SW 1271 (cell line): ENCODE results near the gene RXFP2.
A peak's percentile ranks its signal among the peaks of the same experiment; 100 is the strongest.

Experiments
- DNase-seq, 2 experiments: peaks; one replicate each; lab custom pipeline; 2025; lab: John Stamatoyannopoulos, UW

The RXFP2 gene, protein sequence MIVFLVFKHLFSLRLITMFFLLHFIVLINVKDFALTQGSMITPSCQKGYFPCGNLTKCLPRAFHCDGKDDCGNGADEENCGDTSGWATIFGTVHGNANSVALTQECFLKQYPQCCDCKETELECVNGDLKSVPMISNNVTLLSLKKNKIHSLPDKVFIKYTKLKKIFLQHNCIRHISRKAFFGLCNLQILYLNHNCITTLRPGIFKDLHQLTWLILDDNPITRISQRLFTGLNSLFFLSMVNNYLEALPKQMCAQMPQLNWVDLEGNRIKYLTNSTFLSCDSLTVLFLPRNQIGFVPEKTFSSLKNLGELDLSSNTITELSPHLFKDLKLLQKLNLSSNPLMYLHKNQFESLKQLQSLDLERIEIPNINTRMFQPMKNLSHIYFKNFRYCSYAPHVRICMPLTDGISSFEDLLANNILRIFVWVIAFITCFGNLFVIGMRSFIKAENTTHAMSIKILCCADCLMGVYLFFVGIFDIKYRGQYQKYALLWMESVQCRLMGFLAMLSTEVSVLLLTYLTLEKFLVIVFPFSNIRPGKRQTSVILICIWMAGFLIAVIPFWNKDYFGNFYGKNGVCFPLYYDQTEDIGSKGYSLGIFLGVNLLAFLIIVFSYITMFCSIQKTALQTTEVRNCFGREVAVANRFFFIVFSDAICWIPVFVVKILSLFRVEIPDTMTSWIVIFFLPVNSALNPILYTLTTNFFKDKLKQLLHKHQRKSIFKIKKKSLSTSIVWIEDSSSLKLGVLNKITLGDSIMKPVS

DNA sequence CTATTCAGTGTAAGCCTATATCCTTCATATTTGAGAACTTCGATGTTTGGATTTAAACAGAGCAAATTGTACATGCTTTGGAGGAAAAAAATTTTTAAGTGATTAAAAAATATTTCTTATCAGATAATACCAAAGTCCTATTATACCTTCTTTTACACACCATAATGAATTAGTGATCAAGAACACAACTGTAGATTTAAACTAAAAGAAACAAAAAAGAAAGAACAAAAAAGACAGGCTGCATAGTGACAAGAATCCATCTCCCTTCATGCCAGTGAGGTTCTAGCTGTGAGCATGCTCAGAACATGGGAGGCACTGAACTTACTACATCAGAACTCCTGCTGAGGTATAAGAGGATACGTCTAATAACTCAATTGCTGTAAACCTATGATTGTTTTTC, at the start of gene RXFP2:
RXFP2 (plus strand) TSS at position 301 of the 400 bp plus-strand sequence; CDS start at position 388, 87 bp downstream.
- no peak for DNase-seq

DNA sequence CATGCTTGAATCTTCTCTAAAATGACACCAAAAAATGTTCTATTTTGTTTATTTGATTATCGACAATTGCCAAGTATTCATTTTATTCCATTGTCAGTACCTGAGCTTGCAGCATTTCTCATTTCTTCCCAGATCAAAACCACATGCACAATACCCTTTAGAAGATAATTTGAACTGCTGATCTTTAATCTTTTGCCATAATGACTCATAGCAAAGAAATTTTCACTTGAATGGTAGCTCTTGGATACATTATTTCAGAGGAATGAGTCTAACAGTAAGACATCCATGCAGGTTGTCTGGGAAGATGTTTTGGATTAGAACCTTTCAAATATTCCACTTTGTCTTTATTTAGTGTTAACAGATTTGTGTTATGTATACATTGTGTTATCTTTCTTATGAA, 42.0 kb upstream of the RXFP2 start:
- DNase-seq = no peak

DNA sequence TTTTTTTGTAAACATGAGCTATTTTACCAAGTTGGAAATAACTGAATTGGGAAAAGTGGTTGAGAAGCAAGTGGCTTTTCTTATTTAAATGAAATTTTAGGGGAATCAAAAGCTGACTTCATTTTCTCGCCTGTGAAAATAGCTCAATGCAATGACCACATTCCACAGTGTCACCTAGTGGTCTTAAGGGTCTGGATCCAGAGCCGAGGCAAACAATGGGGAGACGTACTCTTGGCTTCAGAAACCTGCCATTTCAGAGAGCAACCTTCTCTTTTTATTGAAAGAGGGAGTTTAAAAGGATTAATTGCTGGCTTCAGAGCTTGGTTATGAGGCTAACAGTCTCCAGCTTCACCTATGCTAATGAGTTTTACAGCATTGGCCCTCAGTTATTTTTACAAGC, 39.7 kb upstream of the RXFP2 start:
- no peak for DNase-seq

DNA sequence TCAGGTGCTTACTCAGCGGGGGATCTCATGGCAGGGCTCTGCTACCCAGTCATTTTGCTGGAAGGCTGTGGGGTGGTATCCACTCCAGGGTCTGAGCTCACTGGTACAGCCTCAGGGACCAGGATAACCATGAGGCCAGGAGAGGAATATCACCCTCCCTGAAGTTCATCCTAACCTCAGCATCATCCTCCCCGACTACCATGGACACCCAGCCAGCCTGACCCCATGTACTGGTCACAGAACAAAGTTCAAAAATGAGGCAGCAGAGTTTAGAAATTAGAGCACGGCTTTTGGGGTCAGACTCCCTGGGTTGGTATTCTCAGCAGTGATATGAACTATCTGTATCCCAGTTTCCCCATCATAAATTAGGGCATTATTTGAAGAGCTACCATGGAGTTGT, 35.5 kb upstream of the RXFP2 start:
- no peak for DNase-seq

DNA sequence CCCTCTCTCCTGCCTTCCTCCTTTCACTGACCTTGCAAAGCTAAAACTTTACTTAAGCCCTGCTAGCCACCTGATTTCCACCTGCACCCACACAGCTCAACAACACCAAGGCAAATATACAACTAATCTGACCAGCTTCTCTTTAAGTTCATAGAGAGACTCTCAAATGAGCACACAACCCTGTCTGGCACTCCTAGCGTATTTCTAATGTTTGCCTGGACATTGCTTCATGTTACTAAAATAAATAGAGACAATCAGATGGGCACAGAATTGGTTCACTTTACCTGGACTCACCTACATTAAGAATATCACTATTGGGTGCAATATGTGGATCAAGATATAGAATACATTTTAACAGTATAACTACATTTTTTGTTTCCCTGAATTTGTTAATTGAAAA, 33.2 kb upstream of the RXFP2 start:
- no peak for DNase-seq

DNA sequence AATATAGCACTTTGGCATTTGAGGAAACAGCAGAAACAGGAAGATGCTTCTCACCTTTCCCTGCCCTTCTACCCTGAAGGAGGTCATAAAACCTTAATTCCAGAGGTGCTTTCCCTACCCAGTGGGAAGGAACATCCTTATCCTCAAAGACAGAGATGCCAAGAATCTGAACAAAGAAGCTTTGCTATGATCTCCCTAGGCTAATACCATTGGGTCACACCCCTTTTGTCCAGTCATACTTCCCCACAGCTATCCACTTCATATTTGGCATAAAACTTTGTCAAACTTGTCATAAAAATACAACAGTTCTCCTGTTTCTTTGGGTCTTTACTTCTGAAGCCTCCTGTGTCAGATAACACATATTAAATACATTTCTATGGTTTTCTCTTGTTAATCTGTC, 21.7 kb upstream of the RXFP2 start:
- no peak for DNase-seq

DNA sequence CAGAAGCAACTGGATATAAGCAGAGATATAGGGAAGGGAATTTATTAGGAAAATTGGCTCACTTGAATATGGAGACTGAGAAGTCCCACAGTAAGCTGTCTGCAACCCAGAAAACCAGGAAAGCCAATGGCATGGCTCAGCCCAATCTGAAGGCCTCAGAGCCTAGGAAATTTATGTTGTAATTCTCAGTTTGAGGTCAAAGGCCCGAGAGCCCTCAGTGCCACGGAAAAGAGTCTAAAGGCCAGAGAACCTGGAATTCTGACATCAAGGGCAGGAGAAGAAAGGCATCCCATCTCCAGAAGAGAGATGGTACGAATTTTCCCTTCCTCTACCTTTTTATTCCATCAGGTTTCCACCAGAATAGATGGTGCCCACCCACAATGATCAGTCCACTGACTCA, 20.1 kb upstream of the RXFP2 start:
- no peak for DNase-seq

DNA sequence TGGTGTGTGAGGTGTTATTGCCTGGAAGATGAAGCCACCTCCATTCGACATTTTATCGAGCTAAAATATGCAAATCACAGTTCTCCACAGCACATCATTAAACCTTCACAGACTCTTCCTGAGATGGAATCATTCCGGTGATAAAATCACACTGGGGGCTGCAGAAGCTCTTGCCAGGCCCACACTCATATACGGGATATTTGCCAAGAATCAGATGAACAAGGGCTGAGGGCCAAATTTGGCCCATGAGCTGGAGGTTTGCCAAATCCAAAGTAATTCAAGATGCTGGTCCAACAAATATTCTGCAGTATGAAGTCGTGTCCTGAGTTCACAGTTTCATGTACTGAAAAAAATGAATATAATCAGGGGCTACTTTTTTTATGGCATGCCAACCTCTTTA, 16.7 kb upstream of the RXFP2 start:
- no peak for DNase-seq

DNA sequence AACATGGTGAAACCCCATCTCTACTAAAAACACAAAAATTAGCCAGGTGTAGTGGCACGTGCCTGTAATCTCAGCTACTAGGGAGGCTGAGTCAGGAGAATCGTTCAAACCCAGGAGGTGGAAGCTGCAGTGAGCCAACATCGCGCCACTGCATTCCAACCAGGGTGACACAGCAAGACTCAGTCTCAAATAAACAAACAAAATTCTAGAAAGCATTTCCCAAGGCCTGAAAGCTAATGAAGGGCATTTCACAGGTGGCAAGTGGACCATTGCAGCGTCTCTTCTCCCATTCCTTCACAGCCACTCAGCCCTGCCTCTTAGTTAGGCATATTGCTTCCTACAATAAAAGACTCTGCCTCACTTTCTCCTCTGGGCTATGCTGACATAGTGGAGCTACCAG, 13.5 kb upstream of the RXFP2 start:
- DNase-seq = no peak

DNA sequence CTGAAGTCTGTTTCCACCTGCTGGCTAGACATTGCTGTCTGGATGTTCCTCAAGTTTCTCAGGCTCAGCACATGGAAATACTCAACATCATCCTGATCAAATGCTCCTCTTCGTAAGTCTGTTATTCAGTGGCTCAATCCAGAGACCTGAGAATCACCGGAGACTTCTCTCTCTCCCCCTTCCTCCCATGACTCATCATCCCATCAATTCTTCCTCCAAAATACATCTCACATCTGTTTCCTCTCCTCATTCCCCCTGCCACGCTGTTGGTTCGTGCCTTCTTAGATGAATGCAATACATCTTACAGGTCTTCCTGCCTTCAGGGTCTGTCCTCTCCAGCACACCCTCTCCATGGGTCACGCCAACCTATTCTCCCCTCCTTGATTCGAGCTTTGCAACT, 7.4 kb upstream of the RXFP2 start:
- no peak for DNase-seq

DNA sequence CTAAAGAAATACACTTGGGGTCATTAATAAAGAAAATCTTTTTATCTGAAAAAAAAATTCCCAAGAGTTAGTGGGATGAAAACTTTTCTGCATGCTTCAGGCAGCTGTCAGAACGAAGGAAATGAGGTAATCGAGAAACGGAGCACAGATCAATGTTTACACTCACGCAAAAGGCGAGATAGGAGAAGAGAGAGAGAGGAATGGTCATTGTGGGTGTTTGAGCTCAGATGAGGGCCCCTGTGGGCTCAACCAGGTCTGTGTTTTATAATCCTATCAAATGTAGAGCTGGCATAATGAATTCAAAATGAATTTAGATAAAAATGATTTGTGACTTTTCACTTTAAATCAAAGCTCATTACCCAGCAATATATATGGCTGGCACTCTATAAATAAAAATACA, 6.3 kb upstream of the RXFP2 start:
- no peak for DNase-seq

DNA sequence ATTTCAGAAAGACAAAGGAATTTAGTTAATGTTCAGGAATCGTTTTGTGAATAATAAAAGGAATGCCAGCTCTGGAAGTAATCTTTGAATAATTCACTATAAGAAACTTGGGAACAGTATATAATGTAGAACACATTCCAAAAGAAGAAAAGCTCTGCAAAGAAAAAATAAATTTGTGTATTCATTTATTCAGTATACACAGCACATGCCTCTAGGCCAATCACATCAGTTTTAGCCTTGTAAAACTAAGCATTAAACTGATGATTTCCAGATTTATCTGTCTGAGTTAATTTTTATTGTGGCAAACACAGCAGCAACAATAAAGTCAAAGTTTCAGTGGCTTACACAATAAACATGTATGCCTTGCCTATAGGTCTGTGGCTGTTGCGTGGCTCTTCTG, 5.7 kb upstream of the RXFP2 start:
- DNase-seq = no peak

DNA sequence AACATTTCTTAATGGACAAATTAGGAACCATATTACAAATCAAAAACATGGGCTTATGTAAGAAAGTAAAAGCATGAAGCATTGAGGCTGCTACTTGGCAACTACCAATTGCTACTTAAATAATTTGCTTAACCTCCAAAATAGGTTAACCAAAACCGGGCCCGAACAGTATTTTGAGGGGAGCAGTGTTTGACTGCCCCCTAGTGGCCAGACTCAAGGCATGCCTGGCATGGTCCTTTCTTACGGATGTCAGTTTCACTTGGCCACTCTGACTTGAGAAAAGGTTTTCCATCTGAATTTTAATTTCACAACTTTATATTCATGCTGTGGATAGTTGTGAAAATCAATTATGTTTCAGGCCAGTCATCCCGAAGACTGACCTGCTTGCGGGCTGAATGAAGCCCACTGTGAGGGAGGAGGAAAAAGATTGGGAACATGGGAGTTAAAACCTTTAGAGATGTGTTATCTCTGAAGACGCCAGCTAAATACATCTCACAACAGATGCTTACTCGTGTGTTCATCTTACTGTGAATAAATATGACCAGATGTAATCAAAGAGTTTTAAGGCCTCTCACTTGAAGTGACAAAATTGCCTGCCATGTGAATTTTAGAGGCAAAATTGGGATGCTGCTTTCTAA, 2.9 kb downstream of the RXFP2 start:
- peak in 1 of 2 experiments; percentile 41 for DNase-seq

DNA sequence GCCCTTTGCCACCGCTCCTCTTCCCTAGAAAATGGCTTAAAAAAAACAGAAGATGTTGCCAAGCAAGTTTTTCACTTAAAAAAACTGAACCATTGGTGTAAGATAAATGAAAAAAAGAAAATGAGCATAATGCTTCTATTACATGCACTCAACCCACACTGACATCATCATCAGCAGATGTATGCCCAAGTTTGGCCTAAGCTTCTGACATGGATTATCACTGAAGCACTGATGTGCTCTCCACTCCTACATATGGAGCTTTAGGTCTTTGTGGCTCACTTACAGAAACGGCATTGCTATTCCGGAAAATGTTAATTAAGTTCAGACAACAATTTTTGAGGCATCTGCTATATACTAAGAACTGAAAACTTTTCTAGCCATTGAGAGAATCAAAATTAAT, 8.0 kb downstream of the RXFP2 start:
- DNase-seq = no peak

DNA sequence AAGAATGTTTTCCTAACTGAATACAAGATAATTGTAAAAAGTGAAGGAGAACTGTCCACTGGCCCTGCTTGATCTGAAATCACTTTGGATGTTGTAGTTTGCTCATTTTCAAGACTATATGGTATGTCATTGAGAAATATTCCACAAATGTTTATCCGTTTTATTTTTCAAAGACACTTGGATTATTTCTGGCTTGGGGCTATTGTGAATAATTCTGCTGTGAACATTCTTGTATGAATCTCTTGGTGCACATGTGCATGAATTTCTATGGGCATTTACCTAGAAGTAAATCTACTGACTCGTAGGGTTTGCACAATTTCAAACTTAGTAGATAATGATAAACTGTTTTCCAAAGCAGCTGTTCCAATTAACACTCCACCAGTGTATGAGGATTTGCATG, 8.6 kb downstream of the RXFP2 start:
- no peak for DNase-seq

DNA sequence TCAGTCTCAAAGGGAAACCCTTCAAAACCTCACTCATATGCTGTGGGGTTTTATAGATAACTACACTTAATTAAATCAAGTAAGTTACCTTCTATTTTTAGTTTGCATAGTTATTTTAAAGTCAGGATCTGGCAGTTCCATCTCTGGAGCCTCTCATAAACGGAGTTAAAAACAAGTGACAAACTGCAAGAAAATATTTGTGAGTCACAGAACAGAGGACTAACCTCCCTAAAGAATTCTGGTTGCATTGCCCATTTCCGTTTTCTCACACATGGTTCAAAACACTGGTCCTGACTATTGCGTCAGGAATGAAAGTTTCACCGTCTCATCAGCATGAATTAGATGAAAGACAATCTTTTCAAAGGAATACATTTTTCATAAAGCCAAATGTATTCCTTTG, 10.6 kb downstream of the RXFP2 start:
- DNase-seq = peak; percentile 17 to 66

DNA sequence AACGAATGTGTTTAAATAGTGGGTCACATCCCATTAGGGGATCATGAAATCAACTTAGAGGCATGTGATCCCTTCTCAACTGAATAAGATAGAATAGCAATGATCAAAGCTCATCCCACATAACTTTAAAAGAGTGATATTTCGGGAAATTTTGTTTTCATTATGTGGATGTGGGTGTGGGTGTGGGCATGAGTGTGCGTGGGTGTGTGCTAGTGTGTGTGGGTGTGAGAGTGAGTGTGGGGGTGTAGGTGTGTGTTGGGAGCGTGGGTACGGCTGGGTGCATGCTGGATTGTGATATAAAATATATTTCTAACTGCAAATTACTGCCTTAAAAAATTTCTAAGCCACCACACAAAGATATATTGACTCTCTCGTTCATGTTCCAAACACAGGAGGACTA, 15.9 kb downstream of the RXFP2 start:
- no peak for DNase-seq

DNA sequence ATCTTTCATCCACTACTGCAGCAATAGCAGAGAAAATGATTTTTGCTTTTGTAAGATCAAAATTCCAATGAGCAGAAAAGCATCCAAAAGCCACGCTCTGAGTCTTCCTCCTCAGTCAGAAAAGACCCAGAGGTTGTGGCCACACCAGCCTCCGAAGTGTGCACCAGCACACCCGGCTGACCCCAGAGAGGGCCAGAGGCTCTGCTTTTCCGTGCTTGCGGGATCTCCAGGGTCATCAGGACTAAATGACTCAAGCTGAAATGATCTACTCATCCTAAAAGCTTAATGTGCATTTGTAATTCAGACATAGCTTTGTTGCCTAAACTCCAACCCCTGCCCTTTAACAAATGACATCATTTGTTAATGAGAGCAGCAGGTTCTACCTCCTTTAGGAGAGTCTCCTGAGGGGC, 16.5 kb downstream of the RXFP2 start:
- DNase-seq = no peak

DNA sequence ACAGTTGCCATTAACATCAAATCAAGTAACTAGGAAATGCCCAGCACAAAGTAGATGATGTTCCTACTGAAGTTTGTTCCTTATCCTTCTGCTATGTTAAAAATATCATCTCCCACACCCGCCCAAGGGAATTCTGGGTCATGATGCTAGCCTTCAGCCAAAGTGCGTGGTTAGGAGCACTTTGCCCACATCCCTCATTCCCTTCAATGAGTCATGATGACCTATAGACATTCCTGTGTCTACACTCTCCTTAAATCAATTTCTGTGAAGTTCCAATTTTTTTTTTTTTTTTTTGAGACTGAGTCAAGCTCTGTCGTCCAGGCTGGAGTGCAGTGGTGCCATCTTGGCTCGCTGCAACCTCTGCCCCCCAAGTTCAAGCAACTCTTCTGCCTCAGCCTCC, 17.0 kb downstream of the RXFP2 start:
- DNase-seq = peak; percentile 50 to 51

DNA sequence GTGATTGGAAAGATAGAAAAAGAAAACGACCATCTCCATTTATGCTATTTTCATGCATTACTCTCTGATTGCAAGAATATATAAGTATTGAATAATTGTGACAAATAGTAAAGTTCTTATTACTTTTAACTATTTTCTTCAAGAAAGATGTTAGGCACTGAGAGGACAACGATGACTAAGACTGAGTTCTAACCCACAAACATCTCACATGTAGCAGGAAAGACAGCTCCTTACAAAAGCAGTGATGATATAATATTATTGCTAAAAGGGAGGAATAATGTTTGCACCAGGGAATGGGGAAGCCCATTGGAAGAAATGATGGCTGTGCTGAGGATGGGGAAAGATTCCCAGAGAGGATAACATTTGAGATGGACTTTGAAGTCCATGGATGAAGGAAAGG, 22.6 kb downstream of the RXFP2 start:
- no peak for DNase-seq

DNA sequence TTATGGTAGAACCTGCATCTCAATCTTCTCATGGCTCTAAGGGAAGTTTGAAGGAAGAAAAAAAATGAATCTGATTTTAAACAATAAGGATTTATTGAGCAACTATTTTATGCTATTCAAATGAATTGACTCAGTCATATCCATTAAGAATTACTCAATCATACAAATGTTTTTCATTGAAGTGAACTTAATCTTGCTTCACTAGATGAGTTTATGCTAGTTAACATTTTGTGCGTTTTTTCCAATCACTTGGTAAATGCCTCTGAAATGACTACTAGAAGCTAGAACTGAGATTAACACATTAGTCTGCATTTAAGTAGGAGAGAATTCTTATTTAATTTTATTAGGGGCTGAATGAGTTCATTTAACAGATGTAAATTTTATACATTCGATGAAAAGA, 25.2 kb downstream of the RXFP2 start:
- DNase-seq = no peak

DNA sequence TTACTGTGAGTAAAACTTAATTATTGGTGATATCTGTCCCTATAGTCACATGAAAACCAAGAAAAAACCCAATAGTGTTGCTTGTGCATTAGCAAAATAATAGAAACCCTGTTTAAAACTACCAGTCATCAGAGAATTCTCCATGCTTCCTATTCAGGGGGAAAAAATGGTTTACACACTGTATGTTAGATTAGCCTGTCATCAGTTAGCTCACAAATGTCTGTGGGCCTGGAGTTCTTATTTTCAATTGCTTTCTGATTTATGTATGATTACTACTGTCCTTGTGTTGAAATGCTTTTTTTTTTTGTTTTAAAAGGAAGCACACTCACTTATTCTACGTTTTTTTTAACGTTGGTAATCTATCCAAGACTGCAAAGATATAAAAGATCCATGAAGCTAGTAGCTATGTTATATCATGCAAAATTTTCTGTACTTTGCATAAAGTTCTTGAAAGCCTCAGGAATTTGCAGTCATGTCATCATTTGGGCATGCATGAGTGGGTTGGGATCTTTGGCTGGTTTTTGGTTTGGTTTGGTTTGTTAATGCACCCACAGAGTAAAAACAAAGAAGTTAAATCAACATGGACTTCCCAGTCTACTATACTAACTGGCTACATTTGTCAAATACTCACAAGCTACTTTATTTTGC, 25.9 kb downstream of the RXFP2 start:
- DNase-seq = no peak
